NCI-H69 (cell line): ENCODE data around the gene MROH9.
A peak's percentile ranks its signal among the peaks of the same experiment; 100 is the strongest.

ENCODE experiments used
- DNase-seq: peaks from one replicate; lab custom pipeline; 2025; lab: John Stamatoyannopoulos, UW

Gene MROH9

DNA sequence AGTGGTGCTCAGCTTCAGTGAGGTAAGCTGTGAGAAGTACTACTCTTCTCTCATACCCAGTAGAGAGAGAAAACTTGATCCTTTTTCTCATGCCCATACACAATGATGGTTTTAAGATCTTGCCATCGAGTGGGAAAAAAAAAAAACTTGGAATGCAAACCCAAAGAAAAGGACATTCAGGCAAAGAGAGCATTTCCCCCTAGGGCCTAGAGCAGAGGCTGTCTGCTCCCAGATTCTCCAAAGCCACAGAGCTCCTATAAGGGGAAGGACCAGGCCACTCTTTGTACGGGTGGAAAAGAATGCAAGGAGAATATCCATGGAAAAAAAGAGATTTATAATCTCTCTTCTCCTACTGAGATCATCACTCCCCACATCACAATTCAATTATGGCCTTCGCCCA lies 34.9 kb downstream of the MROH9 start:
- DNase-seq, result no peak

DNA sequence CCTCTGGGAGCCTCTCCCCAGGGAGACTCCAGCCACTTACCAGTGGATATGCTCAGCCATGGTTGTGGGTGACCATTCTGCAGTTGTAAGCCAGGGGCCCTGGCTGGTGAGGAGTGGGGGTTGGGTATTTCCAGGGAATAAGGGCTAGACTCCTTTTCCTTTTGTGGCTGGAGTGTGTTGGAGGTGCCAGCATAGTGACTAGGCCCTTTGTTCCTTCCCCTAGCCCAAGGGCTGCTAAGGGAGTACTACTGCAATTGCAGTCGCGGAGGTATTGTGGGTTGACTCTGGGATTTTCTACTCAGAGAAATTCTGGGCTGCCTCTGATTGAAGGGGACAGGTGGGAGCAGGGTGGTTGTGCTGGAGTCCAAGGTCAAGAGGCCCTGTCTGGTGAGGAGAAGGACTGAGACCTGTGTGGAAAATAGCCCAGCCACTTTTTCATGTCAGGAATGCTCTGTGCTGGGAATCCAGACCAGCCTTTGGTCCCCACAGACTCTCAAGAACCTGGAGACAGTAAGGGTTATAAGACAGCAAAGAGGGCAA lies 43.1 kb downstream of the MROH9 start:
- DNase-seq, result no peak

DNA sequence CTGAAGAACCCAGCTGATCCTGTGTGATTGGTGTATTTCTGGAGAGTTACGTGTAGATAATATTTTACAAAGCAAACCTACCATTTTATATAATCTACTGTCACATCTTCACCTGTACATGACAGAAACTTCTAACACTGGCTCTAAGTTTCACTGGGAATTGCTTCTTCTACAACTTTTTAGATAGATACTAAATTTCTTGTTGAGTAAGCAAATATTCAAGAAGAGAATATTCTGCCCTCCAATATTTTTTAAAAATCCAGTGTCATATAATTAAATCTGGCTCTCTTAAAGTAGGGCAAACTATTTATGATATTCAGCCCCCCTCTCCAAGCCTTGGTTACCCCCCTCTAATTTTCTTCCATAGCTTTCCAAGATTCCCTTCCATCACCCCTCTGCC lies 50.1 kb downstream of the MROH9 start:
- no peak for DNase-seq

DNA sequence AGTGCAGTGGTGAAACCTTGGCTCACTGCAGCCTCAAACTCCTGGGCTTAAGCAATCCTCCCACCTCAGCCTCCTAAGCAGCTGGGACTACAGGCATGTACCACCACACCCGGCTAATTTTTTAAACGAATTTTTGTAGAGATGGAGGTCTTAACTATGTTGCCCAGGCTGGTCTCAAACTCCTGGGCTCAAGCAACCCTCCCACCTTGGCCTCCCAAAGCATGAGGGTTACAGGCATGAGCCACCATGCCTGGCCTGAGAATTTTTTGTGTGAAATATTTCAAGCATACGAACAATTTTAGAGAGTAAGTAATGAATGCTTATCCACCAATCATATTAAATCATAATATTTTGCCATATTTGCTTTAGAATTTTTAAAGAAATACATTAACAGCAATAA lies 51.6 kb downstream of the MROH9 start:
- no peak for DNase-seq

DNA sequence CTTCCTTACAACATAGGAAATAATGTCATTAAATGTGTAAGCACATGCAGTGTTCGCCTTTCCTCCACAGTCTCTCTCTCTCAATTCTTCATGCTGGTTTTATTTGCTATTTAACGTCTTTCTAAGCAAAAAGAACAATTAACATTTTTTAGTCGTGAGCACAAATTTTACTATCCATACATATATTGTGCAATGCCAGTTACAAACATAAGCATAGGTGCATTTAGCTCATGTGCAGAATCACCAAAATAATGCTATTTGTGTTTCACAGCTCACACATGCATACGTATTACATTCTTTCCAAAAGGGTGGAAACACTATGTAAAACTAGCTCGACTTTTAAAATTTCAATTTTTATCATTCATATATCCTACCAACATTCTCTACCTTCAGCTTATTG lies 52.1 kb downstream of the MROH9 start:
- no peak for DNase-seq

DNA sequence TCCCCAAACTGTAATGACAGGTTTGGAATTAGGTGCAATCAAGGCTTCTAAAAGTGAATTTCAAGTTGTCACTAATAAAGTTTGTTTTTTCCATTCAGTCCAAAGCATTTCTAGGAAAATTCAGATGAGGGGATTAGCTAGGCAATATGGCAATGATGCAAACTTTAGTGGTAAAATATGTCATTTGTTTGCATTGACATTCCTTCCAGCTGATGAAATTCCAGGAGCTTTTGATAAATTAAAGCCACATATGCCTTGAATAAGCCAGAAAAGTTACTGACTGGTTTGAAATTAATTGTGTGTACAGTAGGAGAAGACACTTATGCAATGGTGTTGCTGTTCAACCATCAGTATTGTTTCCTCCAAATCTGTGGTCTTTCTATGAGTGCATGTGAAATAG lies 57.8 kb downstream of the MROH9 start:
- no peak for DNase-seq

DNA sequence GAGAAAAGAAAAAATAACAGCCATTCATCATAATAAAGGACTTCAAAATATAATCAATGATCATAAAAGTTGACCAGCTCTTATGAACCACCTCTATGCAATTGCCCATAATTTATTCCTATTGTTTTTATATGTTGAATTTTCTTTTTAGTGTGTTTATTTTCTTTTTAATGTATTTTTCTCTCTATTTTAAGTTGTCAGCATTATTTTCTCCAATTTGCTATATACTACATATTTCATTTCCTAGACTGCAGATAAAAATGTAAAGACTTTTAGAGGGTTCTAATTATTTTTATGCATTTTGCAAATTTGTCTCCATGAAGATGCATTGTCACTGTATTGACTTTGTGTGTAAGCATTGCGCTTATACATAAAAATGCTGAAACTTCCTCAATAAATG lies 58.4 kb downstream of the MROH9 start:
- DNase-seq, result no peak

DNA sequence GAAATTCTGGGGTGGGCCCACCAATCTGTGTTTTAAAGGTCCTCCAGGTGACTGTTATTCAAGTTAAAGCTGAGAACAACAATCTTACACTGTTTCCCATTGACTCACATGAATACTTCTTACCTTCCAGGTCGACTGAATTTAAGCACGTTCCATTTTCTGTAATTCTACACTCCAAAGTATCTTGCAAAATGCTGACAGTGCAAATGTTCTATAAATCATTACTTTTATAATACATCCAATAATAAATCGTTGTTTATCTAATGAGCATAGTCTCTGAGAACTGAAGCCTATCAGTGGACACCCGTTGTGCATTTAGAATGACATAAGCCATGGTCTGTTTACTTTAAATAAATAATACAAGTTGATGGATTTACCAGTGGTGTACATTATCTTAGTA lies 79.5 kb downstream of the MROH9 start:
- no peak for DNase-seq

DNA sequence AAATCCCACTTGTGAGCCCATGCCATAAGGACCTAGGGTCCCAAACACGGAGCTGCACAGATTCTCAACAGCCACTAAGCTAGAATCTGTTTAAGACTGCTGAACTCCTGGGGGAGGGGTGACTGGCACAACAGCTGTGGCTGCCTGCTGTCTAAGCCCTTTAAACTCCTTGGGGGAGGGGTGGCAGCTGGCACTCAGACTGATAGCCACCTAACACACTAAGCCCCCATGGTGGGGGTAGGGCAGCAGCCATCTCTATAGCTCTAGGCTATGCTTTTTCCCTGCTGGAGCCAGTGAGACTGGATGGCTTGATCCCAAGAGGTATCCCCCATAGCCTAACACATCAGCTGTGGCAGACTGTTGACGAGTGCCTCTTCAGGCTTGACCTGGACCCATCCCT lies 82.1 kb downstream of the MROH9 start:
- peak; percentile 14 for DNase-seq

DNA sequence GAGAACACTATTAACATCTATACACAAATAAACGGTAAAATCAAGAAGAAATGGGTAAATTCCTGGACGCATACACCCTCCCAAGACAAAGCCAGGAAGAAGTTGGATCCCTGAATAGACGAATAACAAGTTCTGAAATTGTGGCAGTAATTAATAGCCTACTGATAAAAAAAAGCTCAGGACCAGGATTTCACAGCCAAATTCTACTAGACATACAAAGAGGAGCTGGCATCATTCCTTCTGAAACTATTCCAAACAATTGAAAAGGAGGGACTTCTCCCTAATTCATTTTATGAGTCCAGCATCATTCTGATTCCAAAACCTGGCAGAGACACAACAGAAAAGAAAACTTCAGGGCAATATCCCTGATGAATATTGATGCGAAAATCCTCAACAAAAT lies 84.6 kb downstream of the MROH9 start:
- DNase-seq, result no peak

DNA sequence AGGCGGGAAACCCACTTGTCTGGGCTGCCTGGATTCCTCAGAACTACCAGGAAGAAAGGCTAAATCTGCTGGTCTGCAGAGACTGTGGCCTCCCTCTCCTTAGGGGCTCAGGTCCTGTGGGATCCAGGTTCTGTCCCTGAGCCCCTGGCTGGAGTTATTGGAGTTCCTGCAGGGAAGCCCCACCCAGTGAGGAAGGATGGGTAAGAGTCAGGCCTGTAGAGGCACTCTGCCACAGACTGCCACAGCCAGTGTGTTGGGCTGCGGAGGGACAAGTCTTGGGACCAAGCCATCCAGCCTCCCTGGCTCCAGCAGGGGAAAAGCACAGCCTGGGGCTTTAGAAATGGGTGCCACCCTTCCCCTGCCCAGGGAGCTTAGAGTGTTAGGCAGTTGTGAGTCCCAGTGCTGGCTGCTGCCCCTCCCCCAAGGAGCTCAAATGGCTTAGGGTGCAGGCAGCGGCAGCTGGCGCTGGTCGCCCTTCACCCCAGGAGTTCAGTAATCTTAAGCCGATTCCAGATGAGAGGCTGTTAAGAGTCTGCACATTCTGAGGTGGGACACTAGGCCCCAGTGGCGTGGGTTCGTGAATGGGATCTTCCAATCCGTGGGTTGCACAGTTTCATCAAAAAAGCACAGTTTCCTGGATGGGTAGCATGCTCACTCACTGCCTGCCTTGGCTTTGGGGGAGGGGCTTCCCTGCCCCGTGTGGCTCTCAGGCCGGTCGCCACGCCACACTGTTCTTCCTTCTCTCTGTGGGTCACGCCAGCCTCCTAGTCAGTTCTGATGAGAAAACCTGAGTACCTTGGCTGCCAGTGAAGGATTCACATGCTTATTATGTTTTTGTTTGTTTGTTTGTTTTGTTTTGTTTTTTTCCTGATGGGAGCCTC lies 97.7 kb downstream of the MROH9 start:
- DNase-seq, result no peak

DNA sequence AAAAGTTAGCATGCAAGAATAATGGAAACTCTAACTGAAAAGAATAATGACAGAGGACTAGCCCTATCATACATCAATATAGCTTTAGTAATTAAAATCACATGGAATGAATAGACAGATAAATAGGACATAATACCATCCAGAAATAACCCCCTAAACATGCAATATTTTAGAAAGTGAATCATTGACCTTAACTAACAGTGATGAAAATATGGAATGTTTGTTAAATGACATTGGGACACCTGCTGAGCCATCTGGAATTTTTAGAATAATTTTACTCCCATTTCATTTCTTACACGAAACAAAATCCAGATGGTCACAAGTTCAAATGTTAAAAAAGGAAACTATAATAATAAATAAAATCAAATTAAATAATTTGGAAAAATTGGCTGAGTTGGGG lies 102.3 kb downstream of the MROH9 start:
- no peak for DNase-seq

DNA sequence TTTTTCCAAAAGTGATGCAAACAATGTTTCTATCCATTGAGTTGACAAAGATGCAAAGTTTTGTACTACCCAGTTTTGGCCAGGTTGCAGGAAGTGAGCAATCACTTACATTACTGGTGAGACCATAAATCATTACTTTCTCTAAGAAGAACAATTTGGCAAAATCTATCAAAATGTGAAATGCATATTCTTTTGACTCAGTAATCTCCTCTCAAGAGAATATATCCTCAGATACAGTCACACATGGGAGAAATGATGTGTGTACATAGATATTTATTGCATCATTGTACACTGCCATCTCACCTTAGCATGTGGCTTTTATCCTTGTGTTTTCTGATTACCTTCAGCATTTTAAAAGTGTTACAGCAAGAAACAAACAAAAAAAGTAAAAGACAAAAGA lies 103.0 kb downstream of the MROH9 start:
- DNase-seq, result no peak

DNA sequence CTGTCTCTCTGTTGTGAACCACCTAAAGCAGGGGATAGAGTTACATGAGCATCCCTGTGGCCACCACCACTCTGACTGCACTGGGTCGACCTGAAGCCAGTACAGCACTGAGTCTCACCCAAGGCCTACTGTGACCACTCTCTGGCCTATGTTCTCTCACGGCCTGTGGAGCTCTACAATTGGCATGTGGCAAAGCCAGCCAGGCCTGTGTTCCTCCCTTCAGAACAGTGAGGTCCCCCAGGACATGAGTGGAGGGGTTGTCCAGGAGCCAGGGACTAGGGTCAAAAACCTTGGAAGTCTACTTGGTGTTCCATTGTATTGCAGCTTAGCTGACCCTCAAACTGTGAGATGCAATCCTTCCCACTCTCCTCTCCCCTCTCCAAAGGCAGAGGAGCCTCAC lies 112.7 kb downstream of the MROH9 start:
- no peak for DNase-seq

DNA sequence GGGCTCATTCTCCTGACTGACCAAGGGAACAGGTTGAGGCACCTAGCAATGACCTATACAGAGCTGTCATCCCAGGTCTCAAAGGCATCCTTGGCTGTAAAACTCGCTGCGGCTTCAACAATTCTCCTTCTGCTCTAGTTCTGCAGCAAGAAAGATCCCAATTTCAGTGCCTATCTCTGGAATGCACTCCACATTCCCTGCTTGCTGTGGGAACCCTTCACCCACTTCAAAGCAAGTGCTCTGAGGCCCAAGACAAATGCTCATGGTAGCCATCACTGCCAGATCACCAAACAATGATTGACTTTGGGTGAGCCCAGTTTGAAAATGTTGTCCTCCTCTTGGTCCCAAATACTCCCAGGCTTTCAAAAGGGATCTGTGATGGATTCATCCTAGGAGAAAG lies 117.6 kb downstream of the MROH9 start:
- no peak for DNase-seq

DNA sequence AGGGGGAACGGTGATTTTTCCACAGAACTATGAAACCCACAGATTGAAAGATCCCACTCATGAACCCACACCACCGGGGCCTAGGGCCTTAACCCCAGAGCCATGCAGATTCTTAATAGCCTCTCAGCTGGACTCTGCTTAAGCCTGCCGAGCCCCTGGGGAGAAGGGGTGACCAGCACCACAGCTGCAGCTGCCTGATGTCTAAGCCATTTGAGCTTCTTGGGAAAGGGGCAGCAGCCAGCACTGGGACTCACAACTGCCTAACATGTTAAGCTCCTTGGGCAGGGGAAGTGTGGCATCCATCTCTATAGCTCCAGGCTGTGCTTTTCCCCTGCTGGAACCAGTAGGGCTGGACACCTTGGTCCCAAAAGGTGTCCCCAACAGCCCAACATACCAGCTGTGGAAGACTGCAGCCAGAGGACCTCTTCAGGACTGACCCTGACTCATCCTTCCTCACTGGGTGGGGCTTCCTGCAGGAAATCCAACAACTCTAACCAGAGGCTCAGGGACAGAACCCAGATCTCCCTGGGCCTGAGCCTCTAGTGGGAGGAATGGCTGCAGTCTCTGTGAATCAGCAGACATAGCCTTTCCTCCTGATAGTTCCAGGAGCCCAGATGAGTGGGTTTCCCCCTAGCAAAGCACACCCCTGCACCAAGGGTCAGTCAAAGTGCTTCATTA lies 120.8 kb downstream of the MROH9 start:
- DNase-seq, result no peak

DNA sequence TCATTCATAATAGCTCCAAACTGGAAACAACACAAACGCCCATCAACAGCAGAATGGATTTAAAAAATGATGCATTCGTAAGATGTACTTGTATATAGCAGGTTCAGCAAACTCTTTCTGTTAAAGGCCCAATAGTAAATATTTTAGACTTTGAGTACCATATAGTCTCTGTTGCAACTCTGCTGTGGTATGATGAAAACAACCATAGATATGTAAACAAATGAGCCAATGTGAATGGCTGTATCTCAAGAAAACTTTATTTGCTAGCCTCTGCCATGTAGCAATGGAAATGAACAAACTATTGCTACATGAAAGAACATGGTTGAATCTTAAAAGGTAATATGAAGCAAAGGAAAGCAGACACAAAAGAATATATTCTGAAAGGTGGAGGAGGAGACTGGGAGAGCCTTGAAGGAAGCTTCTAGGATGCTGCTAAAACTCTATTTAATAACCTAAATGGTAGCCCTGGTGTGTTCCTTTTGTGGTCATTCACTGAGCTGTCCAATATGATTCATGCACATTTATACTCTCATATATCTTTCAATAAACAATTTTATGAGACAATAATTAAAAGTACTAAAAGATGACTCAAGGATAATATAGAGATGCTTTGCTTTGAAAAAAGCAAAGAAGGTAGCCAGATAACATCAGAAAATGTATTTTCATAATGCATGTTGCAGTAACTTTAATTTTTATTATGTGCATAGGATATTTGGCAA lies 126.2 kb downstream of the MROH9 start:
- DNase-seq, result no peak

DNA sequence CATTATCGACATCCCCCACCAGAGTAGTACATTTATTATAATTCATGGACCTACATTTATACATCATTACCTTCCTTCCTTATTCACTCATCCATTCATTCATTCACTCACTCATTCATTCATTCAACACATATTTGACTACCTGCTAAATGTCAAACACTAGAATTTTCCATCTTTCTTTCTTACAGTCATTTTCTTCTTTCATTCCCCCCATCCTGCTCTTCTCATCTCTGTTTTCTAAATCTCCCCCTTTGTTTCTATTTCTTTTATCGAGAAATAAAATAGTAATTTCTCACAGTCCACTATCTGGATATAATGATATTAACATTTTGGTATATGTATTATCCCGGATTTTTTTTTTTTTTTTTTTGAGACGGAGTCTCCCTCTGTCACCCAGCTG lies 127.6 kb downstream of the MROH9 start:
- DNase-seq, result no peak

DNA sequence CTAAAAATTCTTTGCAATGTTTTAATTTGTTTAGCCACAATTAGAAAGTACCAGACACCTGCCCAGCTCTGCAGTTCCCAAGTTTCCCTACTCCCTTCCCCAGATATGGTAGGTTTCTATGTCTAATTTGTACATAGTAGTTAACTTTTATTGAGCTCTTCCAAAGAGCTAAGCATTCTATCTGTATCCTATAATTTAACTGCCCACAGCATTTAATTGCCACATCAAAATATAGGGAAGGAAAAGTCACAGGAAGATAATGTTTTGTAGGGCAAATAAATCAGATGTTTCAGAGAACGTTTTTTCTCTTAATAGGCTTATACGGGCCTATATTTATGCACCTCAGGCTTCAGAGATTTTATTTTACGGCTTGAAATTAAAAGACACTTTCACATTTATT lies 139.7 kb downstream of the MROH9 start:
- DNase-seq, result peak; percentile 9

DNA sequence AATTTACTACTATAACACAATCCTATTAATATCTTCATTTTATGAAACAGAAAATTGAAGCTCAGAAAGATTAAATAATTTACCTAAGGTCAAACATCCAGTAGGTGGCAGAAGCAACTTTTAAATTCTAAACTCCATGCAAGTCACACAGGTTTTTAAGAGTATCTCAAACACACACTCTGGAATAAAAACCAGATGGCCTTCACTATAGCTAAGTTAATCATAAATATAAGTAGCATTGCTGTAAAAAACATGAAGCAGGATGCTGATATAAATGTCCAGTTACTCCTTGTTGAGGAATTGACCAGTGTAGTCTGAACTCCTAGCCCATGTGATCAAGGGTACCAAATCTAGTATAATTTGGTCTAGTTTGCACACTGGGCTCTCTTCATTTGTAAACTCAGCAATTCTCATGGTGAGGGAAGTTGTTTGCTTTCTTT lies 146.0 kb downstream of the MROH9 start:
- DNase-seq, result peak; percentile 8

DNA sequence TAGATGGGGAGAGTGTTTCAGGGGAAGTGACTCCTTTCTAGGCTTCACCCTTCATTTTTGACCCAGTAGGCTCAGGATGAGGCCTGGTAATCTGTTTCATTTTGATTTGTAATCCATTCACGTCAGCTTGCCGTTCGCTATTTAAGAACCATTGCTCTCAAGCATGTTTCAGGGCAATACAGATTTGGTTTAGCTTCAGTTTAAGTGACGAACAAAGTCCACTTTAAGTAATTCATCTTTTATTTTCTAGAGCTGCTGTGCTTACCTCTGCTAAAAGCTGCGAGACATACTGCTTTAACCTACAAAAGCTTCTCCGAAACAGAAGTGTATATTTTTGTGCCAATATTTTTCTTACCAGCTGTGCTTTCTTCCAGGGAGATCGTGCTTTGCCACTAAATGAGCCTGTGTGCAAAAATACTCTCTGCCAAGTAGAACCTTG lies 146.4 kb downstream of the MROH9 start:
- DNase-seq, result no peak

DNA sequence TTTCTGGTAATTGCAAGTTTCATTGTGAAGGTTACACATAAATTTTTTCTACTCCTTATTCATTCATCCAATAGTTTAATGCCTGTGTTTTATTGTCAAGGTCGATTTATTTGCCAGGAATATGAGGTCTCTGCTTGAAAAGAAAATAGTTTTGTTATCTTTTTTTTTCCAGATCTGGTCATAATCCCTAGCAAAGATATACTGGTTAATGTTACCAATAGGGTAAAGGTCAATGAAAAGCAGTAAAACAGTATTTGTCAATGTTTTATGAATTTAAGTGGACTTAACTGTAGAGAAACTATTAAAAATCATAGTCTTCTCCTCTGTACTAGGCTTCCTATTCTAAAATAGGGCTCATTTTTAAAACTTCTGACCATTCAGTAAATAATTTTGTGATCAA lies 147.3 kb downstream of the MROH9 start:
- DNase-seq, result no peak

DNA sequence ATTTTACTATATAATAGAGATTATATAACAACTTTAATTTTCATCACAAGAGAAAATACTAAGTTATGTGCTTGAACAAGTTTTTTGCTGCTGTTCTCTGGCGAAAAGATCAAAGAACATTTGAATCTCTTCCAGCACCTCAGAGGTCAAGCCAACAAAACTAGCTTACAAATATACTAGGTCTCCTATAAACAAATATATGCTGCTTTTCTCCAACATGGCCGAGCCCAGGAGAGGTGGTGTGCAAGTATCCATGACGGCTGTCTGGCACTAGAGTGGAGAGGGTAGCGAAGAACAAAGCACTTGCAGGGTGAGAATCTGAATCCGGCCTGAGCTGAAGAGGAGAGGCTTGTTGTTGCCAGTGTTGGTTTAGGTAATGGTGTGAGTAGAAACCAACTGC lies 147.9 kb downstream of the MROH9 start:
- DNase-seq, result no peak
